ENCODE data around the gene CADM2.

GRCh38 chr3:85254738-85255137, 295.9 kb downstream of the CADM2 start:
- TF ChIP-seq POLR2A (IDR thresholded peaks at IDR 0.05) (no peak), CTCF (IDR thresholded peaks at IDR 0.05) (no peak)

All from prostate gland (tissue), 2 donors.